Stimulated activated CD8-positive, alpha-beta memory T cell treated with anti-CD3 and anti-CD28 coated beads, Interleukin-12 subunit alpha, Interleukin-12 subunit beta, amount 100 ng/mL, for 1 hour (primary cell): ENCODE measurements around the gene RC3H1.
"Not testable (repeated sequence)": the region's sequence is repeated elsewhere in the genome, so short reads cannot be mapped to it uniquely, and the experiment has no call there.

Experiments
- DNase-seq: peaks from one replicate; pipeline ENCODE4 v3.0.0-alpha.2; 2020; ENCODE audit warnings: low read depth

The RC3H1 gene

DNA sequence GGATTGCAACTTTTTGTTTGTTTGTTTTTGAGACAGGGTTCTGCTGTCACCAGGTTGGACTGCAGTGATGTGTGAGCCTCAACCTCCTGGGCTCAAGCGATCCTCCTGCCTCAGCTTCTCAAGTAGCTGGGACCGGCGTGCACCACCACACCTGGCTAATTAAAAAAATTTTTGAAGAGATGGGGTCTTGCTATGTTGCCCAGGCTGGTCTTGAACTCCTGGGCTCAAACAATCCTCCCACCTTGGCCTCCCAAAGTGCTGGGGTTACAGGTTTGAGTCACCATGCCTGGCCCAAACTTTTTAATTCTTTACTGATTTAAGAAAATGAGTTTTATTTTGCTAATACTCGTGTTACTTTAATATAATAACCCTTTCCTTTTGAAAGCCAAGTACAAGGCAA is 73.6 kb downstream of the RC3H1 start:
- DNase-seq = no peak

DNA sequence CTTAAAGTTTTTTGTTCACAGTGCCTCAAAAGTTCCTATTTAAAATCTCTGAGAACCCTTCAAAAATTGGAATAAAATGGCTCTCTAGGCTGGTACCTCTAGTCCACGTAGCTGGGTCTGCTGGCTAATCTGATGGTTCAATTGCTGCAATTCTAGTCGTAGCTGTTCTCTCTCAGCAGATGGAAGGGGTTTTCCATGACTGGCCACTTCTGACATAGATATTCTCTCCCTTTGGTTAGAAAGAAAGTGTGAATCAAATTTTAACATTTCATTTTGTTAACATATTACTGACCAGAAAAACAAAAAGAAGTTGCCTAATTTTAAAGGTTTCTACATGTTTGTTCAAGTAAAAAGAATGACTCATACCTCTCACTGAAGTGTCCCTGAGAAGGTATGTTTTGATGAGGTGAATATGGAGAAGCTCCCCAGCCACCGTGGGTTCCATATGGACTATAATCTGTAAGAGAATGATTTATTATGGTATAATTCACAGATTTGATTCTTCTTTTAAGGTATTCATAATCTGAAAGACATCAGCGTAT is 75.7 kb downstream of the RC3H1 start:
- DNase-seq = no peak

DNA sequence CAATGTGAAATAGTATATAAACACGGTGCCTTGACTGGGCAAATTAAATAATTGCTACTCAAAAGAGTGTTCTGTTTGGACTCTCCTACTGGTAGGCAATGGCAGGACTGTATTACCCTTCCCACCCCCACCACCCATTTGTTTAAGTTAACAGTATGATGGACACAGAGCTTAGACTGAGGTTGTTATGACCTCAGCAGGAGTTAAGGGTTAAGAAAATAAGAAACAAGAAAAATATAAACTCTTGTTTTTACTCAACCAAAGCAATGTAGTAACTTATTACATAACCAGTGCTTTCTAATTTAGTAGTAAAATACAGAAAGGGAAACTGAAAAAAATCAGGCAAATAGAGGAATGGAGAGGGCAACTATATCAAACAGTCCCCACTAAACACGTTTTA is 85.1 kb downstream of the RC3H1 start:
- no peak for DNase-seq

DNA sequence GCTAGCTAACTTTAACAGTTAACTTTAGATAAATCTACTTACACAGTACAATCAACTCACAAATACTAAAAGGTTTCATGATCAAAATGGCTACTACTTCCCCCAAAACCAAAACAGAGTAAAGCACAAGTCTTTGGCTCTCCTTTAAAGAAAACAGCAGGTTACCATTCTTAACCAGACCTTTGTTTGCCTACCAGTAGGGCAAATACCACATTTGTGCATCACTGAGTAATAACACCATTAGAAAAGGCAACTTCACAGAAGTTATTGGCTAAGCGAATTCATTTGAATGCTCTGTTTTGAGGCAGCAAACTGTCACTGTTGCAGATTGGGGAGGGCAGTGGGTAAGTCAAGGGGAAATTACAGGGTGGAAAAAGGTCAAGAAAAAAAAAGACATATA is 87.7 kb downstream of the RC3H1 start:
- DNase-seq = no peak

DNA sequence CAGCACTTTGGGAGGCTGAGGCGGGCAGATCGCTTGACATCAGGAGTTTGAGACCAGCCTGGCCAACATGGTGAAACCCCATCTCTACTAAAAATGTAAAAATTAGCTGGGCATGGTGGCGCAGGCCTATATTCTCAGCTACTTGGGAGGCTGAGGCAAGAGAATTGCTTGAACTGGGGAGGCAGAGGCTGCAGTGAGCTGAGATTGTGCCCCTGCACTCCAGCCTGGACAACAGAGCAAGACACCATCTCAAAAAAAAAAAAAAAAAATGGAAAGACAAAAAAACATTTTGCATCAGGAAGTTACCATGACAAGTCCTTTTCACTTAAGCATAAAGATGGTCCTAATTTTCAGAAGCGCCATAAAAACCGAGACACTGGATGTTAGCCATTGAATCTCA is 91.6 kb downstream of the RC3H1 start:
- DNase-seq = not testable (repeated sequence)

DNA sequence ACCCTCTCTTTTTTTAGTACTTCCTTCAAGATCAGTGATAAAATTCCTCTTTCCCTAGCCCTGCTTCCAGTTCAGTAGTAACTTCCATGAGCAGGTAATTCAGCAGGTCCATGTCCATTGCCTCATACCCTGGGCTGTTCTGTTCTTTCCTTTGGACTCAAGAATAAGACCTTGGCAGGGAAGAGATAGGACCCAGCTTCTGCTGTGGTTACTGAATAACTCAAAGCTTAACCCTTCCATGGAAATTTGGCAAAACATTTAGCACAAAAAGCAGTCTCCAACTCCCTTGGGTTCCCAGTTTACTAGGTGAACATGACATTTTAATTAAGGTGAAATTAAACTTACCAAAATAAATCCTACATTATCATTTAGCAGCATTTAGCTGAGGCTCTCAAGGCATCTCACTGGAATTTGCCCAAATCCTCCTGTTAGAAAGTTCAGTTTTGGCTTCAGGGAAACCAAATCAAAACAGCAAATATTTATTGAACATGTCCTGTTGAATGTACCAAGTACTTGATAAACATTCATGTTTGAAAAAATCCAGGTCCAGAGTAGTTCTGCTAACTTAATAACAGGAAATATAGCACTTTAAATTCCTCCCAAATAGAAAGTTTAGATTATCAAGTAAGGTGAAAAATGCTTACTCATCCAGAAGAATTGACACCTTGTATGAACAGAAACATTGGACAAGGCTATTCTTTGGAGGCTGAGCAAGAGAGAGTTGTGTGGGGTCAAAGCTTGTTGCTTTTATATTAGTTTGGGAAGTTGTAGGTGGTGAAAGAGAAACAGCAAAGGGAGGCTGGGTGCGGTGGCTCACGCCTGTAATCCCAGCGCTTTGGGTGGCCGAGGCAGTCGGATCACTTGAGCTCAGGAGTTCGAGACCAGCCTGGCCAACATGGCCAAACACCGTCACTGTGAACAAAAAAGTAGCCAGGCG is 96.6 kb downstream of the RC3H1 start:
- no peak for DNase-seq

DNA sequence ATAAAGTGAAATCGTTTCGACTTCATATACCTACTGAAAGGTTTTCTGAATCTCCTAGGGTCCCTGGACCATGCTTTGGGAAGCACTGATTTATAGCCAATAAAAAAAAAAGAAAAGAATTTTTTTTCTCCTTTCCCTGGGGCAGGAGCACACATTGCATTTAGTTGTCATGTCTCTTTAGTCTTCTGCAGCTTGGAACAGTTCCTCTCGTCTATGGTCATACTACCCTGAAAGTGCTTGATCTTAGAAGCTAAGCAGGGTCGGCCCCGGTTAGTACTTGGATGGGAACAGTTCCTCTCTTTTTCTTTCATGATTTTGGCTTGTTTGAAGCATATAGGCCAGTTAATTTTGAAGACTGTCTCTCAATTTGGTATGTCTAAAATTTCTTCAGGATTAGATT is 101.3 kb downstream of the RC3H1 start:
- DNase-seq = no peak

DNA sequence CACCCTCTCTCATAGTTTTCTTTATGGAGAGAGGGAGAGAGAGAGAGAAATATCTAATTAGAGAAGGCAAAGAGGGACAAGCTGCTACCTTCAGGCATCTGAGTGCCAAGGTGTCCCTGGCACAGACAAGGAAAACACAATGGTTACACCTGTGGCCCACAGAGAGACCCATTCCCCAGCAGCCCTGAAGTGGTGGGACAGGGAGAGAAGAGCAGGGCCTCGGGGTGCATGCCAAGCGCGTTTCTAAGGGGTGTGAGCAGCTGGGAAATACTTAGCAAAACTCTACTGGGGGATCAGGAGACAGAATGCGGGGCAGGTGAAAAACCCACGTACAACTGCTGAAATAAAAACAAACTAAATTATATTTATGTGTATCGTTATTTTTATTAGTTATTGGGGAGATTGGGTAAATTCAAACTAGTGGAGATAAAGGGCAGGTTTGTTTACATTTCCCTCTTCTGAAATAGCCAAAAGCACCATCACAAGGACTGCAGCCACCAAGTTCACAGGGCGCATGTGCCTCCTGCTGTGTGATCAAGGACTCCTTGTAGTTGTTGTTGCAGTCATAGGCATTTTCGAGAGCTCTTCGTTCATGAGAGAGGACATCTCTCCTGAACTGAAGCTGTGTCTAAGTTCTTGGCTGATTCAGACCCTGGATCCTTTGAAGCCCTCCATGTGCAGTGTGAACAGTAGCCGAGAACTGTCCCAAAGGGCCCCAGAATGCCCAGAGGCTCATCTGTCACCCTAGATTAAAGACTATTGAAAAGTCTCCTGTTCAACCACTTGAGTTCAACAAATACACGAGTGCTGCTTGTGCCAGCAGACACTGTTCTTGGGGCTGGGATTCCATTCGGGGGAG is 104.3 kb downstream of the RC3H1 start:
- DNase-seq = no peak

DNA sequence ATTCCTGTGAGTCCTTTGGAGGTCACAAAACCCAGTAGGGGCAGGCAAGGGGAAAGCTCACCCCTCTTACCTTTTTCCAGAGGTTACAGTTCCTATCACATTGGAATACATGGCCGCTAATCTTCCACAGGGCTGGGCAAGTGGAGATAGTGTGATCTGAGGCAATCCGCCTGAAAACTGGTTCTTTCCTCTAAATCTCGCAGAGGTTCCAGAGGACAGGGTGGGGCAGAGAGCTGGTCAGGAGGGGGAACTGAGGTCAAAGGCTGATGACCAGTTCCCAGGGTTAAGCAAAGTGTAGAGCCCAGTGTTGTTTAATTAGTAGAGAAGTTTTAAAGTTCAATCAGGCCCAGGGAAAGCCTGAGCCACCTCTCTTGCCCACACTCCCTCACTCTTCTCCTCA is 105.0 kb downstream of the RC3H1 start, which contains the start of gene SERPINC1:
TSS of gene SERPINC1 (minus strand) at position 179 of the 400 bp plus-strand sequence. CDS start at position 111, 68 bp downstream.
- no peak for DNase-seq

DNA sequence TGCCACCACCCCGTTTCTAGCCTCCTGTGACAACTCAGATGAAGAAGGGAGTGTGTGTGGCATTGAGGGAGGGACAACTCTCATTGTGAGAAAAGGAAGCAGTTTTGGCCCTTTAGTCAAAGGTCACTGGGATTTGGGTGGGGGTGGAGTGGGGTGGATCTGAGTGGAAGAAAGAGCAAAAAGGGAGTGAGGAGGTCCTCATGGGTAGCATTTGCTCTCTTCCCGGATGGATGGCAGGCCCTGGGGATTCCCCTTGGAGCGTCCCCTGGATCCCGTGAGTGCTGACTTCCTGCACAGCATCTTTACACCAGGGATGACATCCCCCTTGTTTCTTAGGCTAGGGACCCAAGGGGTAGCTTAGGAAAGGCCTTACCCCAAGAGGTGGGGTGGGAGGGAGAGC is 105.5 kb downstream of the RC3H1 start:
- no peak for DNase-seq

DNA sequence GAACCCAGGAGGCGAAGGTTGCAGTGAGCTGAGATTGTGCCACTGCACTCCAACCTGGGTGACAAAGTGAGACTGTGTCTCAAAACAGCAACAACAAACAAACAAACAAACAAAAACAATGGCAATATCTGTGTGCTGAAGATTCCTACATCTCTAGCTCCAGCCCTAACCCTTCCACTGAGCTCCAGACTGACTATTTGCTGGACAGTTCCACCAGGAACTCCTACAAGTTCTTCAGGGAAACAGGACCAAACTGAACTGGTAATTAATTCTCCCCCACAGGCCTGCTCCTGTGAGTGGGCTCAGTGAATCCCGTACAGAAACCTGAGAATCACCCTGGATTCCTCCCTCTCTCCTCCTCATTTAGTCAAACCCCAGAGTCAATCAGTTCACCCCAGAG is 106.6 kb downstream of the RC3H1 start:
- no peak for DNase-seq

DNA sequence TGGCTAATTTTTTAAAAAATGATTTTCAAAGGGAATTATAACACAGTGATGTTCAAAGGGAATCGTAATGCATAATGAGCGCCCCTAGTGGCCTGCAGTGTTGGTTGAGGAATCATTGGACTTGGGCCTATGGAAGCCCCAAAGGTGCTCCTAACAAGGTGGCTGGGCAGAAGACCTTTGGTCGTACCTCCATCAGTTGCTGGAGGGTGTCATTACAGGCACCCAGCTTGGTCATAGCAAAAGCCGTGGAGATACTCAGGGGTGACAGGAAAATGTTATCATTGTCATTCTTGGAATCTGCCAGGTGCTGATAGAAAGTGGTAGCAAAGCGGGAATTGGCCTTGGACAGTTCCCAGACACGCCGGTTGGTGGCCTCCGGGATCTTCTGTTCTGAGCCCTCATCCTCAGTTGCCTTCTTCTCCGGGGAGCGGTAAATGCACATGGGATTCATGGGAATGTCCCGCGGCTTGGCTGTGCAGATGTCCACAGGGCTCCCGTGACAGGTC is 107.7 kb downstream of the RC3H1 start:
- DNase-seq = no peak

DNA sequence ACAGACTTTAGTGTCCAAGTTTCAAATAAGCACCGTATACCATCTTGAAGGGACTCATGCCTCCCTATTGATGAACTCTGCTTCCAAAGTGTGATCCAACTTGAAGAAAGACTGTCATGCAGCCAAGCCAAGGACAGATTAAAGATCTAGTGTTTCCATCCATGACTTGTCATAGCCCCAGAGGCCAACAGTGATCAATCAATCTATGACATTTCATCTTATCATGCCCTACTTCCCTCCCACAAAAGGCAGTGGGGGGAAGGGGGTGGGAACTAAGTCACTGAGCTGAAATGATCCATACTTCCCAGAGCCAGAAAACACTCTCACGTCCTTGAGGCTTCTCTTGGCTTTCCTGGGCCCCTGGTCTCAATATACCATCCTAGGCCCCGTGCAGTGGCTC is 109.0 kb downstream of the RC3H1 start:
- no peak for DNase-seq

DNA sequence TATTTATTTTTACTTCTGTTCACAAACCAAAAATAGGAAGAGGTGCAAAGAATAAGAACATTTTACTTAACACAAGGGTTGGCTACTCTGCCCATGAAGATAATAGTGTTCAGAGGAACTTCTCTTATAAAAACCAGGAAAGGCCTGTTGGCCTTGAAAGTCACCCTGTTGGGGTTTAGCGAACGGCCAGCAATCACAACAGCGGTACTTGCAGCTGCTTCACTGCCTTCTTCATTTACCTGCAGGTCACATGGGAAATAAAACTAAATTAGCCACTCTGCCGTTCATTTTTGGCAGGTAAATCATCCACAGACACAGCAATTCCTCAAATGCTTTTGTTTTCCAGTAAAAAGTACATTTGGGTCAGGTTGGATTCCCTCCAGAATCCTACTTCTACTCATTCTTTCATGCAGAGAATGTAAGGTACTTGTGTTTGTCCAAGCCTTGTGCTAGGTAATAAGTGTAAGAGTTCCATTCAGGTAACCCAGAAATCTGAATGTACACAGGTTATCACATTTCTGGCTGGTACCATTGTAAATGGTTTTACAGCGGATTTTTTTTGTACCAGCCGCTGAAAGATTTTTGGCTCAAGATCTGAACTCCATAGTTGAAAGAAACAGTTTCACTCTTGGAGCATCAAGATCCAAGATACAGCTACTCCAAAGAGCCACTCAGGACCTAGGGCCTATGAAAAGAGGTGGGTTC is 118.2 kb downstream of the RC3H1 start:
- no peak for DNase-seq

DNA sequence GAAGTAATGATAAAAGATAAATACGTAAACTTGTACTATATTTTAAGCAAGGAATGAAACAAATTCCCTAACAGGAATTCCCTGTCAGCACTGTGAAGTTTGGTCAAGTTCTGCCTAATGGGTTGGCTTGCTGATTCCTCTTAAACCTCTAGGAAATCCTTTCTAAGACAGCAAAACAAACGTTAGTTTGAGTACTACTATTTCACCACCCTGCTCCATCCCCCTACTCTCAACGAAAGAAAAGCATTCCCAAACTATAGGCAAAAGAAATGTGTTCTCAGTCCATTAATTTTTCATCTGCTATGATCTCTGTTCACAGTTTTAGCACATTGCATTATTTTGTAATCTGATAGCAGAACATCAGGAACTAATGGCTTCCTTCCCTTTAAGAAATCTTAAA is 121.2 kb downstream of the RC3H1 start:
- DNase-seq = no peak

DNA sequence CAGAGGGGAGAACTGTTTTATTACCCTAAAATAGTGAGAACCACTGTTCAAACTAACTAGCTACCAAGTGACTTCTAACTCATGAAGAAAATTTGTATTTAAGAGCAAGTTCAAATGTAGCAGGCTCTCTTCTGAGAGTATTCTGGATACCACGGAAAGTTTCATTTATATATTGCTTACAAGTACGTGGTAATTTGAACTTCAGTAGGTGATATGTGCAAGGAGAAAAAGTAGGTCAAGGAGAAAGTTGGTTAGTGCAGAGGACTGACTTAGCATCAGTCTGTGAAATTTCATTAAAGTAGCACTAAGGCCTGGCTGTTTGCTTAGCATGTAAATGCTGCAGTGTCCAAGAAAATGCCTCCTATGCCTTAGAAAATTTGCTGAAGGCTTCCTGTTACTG is 121.7 kb downstream of the RC3H1 start:
- DNase-seq = no peak

DNA sequence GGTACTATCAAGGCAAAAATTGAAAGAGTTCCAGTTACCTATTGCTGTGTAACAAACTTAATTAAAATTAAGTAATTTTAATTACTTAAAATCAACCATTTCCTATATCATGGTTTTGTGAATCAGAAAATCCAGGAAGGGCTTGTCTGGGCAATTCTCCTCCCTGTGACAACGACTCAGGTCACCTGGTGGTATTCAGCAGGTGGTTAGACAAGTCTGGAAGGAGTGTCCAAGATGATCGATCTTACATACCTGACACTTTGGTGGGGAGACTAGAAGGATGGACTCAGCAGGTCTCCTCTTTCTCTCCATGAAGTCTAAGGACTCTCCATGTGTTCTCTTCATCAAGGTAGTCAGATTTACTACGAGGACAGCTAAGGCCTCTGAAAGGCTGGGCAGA is 128.0 kb downstream of the RC3H1 start:
- DNase-seq = no peak

DNA sequence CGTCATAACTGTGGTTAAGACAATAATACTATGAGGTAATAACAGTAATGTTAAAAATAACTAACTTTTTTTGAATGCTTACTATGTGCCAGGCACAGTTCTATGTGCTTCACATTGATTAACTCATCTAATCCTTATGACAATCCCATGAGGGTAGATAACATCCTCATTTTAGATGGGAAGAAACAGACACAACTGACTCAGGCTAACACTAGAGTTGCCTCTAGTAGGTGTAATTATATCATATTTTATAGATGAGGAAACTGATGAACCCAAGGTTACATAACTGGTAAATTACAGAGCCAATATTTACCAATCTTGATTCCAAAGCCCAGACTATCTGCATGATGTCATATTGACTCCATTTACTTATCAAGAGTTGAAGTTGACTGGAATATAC is 128.5 kb downstream of the RC3H1 start:
- DNase-seq = no peak

DNA sequence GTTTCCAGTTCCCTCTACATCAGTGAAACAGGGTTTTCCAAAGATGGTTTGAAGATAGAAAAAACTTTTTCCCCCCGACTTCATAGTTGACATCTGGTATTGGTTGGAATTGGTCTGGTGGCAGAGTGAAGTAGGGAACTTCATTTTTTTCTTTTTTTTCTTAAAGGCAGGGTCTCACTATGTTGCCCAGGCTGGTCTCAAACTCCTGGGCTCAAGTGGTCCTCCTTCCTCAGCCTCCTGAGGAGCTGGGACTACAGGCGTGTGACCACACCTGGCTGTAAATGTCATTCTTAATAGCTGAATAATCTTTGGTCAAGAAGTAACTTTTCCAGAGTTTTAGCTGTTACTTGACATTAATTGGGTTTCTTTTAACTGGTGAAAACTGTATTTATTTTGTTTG is 132.3 kb downstream of the RC3H1 start:
- DNase-seq = no peak

DNA sequence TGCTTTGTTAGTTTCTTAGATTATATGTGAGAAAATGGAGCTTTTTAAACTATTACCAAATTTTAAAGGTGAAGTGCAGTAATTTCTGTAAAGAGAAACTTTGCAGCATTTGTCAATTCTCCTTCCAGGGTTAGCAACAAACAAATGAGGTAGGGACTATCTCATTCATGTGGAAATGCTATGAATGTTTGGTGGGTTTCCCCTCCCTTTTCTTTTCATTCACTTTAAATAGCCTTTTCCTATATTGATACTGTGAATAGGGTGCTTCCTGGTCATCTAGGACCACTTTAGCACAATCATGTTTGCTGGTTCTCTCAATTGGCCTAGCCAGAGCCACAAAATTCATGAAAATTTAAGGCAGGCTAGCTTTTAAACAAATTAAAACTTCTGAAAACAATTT is 133.4 kb downstream of the RC3H1 start:
- DNase-seq = no peak

DNA sequence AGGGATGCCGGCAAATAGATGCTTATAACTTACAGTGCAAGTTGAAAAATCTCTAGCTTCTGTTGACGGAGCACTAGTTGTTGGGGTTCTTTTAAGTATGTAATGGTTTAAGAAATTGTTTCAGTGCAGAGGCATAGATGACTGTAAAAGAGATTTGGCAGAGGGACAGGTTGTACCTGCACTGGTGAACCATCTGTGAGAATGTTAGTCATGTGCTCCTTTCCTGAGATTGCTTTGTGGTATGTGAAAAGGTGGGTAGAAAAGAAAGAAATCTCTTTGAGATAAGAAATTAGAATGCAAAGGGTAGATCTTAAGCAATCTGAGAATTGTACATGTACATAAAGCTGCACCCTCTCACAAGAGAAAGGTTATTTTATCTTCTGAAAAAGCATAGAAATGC is 134.5 kb downstream of the RC3H1 start:
- DNase-seq = no peak
